Measurements from ENCODE around the gene SAP25. TPM values are rescaled to one million over a fixed set of nuclear protein-coding genes. Genes with fewer than 3 reads are reported as not detected.
A peak's percentile ranks its signal among the peaks of the same experiment; 100 is the strongest.

Gene SAP25
- total and polyA plus RNA-seq, 2 of the 8 experiments (the other 6 are each of a cell fraction or from before 2014, with no cell fraction given) = 3.6 to 5.8 TPM

DNA sequence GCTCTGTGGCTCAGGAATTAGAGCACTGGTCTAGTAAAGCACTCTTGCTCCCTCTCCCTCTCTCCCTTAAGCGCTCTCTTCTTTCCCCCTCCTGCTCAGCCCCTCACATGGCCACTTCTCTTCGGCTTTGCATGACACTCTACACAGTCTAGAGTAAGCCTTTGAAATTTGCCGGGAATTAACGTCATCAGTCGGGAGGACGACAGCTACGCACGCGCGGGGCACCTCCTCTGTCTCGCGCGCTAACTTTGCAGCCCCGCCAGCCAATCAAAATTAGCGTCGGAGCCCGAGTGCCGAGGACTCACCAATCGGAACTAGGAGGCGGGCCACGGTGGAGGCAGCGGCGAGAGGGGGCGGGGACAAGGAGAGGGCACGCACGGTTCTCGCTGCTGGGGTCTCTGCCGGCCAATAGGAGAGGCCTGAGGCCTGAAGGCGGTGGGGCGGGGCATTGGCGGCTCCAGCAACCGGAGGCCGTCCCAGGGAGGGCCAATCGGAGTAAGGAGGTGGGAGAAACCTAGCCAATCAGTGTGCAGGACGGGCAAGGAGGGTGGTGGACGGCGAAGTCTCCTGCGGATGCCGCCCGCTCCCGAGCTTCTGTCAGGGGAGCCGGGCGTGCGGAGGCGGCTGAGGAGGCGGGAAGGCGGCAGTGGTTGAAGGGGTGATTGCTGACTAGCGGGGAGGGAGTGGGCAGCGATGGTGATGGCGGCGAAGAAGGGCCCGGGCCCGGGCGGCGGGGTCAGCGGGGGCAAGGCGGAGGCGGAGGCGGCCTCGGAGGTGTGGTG is 34.9 kb downstream of the SAP25 start, which contains the start of gene AGFG2 (continued):
- TF ChIP-seq, protein P1, sequence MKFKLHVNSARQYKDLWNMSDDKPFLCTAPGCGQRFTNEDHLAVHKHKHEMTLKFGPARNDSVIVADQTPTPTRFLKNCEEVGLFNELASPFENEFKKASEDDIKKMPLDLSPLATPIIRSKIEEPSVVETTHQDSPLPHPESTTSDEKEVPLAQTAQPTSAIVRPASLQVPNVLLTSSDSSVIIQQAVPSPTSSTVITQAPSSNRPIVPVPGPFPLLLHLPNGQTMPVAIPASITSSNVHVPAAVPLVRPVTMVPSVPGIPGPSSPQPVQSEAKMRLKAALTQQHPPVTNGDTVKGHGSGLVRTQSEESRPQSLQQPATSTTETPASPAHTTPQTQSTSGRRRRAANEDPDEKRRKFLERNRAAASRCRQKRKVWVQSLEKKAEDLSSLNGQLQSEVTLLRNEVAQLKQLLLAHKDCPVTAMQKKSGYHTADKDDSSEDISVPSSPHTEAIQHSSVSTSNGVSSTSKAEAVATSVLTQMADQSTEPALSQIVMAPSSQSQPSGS (IDR thresholded peaks at IDR 0.05; ENCODE audit: low read length) = no peak
- TF ChIP-seq, protein P2, sequence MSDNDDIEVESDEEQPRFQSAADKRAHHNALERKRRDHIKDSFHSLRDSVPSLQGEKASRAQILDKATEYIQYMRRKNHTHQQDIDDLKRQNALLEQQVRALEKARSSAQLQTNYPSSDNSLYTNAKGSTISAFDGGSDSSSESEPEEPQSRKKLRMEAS (IDR thresholded peaks at IDR 0.05) = peak; percentile 94
- TF ChIP-seq NANOG (IDR thresholded peaks at IDR 0.05; ENCODE audit: insufficient read depth, low read depth, low read length, poor library complexity, severe bottlenecking) = no peak
- no peak for TF ChIP-seq RNF2 (IDR thresholded peaks at IDR 0.05; ENCODE audit: borderline replicate concordance, low read depth, low read length, missing control alignments, poor library complexity, severe bottlenecking)
- TF ChIP-seq SIN3A (conservative IDR thresholded peaks at IDR 0.05 in 1 of 2, IDR thresholded peaks at IDR 0.05 in 1 of 2; ENCODE audit: low read depth in 1 of 2, low read length in 2 of 2) = peak; percentile 96 to 97; a peak in 3 of 4 replicates
- TF ChIP-seq BRCA1 (IDR thresholded peaks at IDR 0.05; ENCODE audit: low read depth, low read length) = no peak
- TF ChIP-seq SAP30 (IDR thresholded peaks at IDR 0.05; ENCODE audit: insufficient read depth, insufficient replicate concordance, low read length) = peak; percentile 97
- peak; percentile 64 for TF ChIP-seq NRF1 (IDR thresholded peaks at IDR 0.05; ENCODE audit: low read depth, low read length)
- TF ChIP-seq SP1 (IDR thresholded peaks at IDR 0.05; ENCODE audit: low read depth, low read length) = peak; percentile 87; the same call in 1 of the 2 replicates
- TF ChIP-seq CBX5 (IDR thresholded peaks at IDR 0.05; ENCODE audit: low read depth, low read length) = no peak
- TF ChIP-seq CREB1 (IDR thresholded peaks at IDR 0.05) = peak; percentile 90
- TF ChIP-seq KDM5A (IDR thresholded peaks at IDR 0.05; ENCODE audit: low read length) = no peak
- TF ChIP-seq RXRA (IDR thresholded peaks at IDR 0.05; ENCODE audit: insufficient read depth, low read depth, low read length) = no peak
- peak in 1 of 2 experiments; percentile 8; a peak in 1 of 4 replicates for TF ChIP-seq RAD21 (IDR thresholded peaks at IDR 0.05 in 1 of 2, conservative IDR thresholded peaks at IDR 0.05 in 1 of 2; ENCODE audit: low read depth in 2 of 2, low read length in 2 of 2)
- TF ChIP-seq KDM4A (IDR thresholded peaks at IDR 0.05; ENCODE audit: low read depth, low read length, severe bottlenecking) = no peak
- TF ChIP-seq, protein P3, sequence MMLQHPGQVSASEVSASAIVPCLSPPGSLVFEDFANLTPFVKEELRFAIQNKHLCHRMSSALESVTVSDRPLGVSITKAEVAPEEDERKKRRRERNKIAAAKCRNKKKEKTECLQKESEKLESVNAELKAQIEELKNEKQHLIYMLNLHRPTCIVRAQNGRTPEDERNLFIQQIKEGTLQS (IDR thresholded peaks at IDR 0.05; ENCODE audit: insufficient read depth, low read depth, low read length) = no peak
- no peak for TF ChIP-seq CHD1 (IDR thresholded peaks at IDR 0.05; ENCODE audit: low read depth, low read length)
- TF ChIP-seq TEAD4 (IDR thresholded peaks at IDR 0.05; ENCODE audit: low read depth, low read length) = no peak
- peak; percentile 80 for TF ChIP-seq EGR1 (IDR thresholded peaks at IDR 0.05; ENCODE audit: borderline replicate concordance, low read depth, low read length)
- TF ChIP-seq CTBP2 (IDR thresholded peaks at IDR 0.05; ENCODE audit: borderline replicate concordance, insufficient read depth, insufficient read length, low read length) = peak; percentile 91
